Left colon (tissue), 2 donors: ENCODE measurements around the gene FGF22. TPM values are rescaled to one million over a fixed set of nuclear protein-coding genes. Genes with fewer than 3 reads are reported as not detected.
"Not testable (repeated sequence)": the region's sequence is repeated elsewhere in the genome, so short reads cannot be mapped to it uniquely, and the experiment has no call there.

Source experiments
- ATAC-seq: fragments of 200-7000 bp; cut with Tn5 transposase; one replicate; pipeline ENCODE4 v1.9.1; 2020; ENCODE audit warnings: mild to moderate bottlenecking, moderate library complexity
- DNase-seq, 2 donors: peaks; one replicate each; pipeline ENCODE4 v3.0.0-alpha.2; 2020
- intact Hi-C, 2 donors: fragments of 100-400 bp; cut with DNase I in 1 of 2; cut with micrococcal nuclease in 1 of 2; formaldehyde crosslinking; loops; one replicate each; pipeline versions ENCODE4 v1.11.2 to v1.14.0; 2022; cut with DNase I, micrococcal nuclease
- total RNA-seq, 2 donors: library from RNA; stranded (reverse); fragmentation: NEBNext Ultra II Directional; extraction: Animal tissue kit (Norgen Biotek cat#: 25700); gene quantifications; one replicate each; pipeline ENCODE4 v1.2.1, GENCODE V29; 2021
- donor health status: DM: no; HTN: no; CAD: no.
- donor health status: DM: yes; HTN: yes; CAD: no.

Gene FGF22
- total RNA-seq, 2 donors from 2014 or later: not detected

GRCh38 chr19:605061-605971 is 34.4 kb upstream of the FGF22 start:
- DNase-seq, ATAC-seq, intact Hi-C loops: not testable (repeated sequence)

- DNase-seq (no peak), ATAC-seq (no peak)
- intact Hi-C loops: no loop called here
Measured at GRCh38 chr19:607301-608154, 32.2 kb upstream of the FGF22 start.

GRCh38 chr19:608155-609003 is 31.3 kb upstream of the FGF22 start:
- ATAC-seq (no peak), DNase-seq (no peak)
- intact Hi-C loops: no loop called here

GRCh38 chr19:609004-609346 is 30.7 kb upstream of the FGF22 start:
- ATAC-seq: peak; percentile 73

GRCh38 chr19:610071-610800 is 29.4 kb upstream of the FGF22 start:
- intact Hi-C loops: no loop called here
- DNase-seq: no peak
- peak; percentile 66 for ATAC-seq

More at GRCh38 chr19:609004-609346, 30.7 kb upstream of the FGF22 start:
- intact Hi-C loops: no loop called here
- peak; percentile 40 to 58 for DNase-seq

GRCh38 chr19:610801-611480 is 28.7 kb upstream of the FGF22 start:
- peak in 1 of 2 donors; percentile 51 for DNase-seq
- peak; percentile 31 for ATAC-seq
- intact Hi-C loops: no loop called here

GRCh38 chr19:611481-611868 is 28.2 kb upstream of the FGF22 start:
- ATAC-seq (no peak), DNase-seq (no peak)
- intact Hi-C loops: no loop called here

- intact Hi-C loops: no loop called here
- no peak for ATAC-seq
- no peak for DNase-seq
Measured at GRCh38 chr19:612941-613340, 26.7 kb upstream of the FGF22 start.

- DNase-seq: no peak
- no peak for ATAC-seq
- intact Hi-C loops: no loop called here
Measured at GRCh38 chr19:613732-614567, 25.7 kb upstream of the FGF22 start.

- DNase-seq: no peak
- peak; percentile 63 for ATAC-seq
- intact Hi-C loops: no loop called here
Measured at GRCh38 chr19:615619-616018, 24.1 kb upstream of the FGF22 start.

GRCh38 chr19:616062-616700 is 23.5 kb upstream of the FGF22 start:
- ATAC-seq (peak; percentile 18), DNase-seq (no peak)
- intact Hi-C loops: no loop called here

GRCh38 chr19:616747-617526 is 22.7 kb upstream of the FGF22 start:
- peak; percentile 10 for ATAC-seq
- intact Hi-C loops: no loop called here
- no peak for DNase-seq

- intact Hi-C loops: no loop called here
- ATAC-seq: no peak
Measured at GRCh38 chr19:617551-618246, 22.0 kb upstream of the FGF22 start.

GRCh38 chr19:618247-618619 is 21.4 kb upstream of the FGF22 start:
- intact Hi-C loops: no loop called here
- no peak for ATAC-seq
- DNase-seq: no peak

More at GRCh38 chr19:617551-618246, 22.0 kb upstream of the FGF22 start:
- DNase-seq: no peak

- intact Hi-C loops: no loop called here
- no peak for DNase-seq
- ATAC-seq: no peak
Measured at GRCh38 chr19:618674-619285, 20.9 kb upstream of the FGF22 start.
